PC-3 (cell line): Measurements from ENCODE around the gene ASCL5. TPM values are rescaled to one million over a fixed set of nuclear protein-coding genes. Genes with fewer than 3 reads are reported as not detected.

Experiments used
- ATAC-seq: fragments of 200-7000 bp; cut with Tn5 transposase; 2 replicates; pipeline ENCODE4 v1.9.1; 2020; ENCODE audit warnings: mild to moderate bottlenecking, moderate library complexity
- Bru-seq: library from RNA; stranded (reverse); fragments of 400-500 nt; gene quantifications from one replicate; lab custom pipeline; 2021; lab: Mats Ljungman, UMichigan
- BruChase-seq, 2 experiments: library from RNA; stranded (reverse); fragments of 400-500 nt; gene quantifications; one replicate each; lab custom pipeline; 2021; lab: Mats Ljungman, UMichigan
- BruUV-seq: library from RNA; stranded (reverse); fragments of 400-500 nt; replicated peaks from 2 replicates; lab custom pipeline; 2021; lab: Mats Ljungman, UMichigan
- CTCF ChIA-PET: fragments of 300-600 bp; sonication (Branson Sonifier 250); formaldehyde crosslinking; loops from one replicate; lab custom pipeline; 2022; ENCODE audit warnings: antibody characterized with exemption; lab: Charles Lee
- POLR2A ChIA-PET: fragments of 300-600 bp; sonication (Branson Sonifier 250); formaldehyde crosslinking; loops from one replicate; lab custom pipeline; 2022; ENCODE audit warnings: antibody characterized with exemption; ENCODE audit not compliant: unreplicated experiment; lab: Charles Lee
- DNase-seq: peaks from one replicate; pipeline ENCODE4 v3.0.0-alpha.2; 2015
- H2AFZ ChIP-seq: fragments of 300-600 bp; sonication (generic); 2 replicates; pipeline ENCODE4 v1.6.0; 2016; ENCODE audit warnings: antibody characterized with exemption, low read length
- H3F3A ChIP-seq: fragments of 300-600 bp; sonication (generic); one replicate; pipeline ENCODE4 v1.6.0; 2017; ENCODE audit warnings: antibody characterized with exemption, low read length, control low read depth, mild to moderate bottlenecking; ENCODE audit not compliant: unreplicated experiment
- H3K27ac ChIP-seq: fragments of 300-600 bp; sonication (generic); 2 replicates; pipeline ENCODE4 v1.5.1; 2016; ENCODE audit warnings: mild to moderate bottlenecking, low read length
- H3K27me3 ChIP-seq: fragments of 300-600 bp; sonication (generic); 2 replicates; pipeline ENCODE4 v1.6.1; 2016; ENCODE audit warnings: low read length, mixed read lengths
- H3K36me3 ChIP-seq: fragments of 300-600 bp; sonication (generic); 2 replicates; pipeline ENCODE4 v1.6.1; 2016; ENCODE audit warnings: low read depth, mixed run types, low read length, mixed read lengths
- H3K4me1 ChIP-seq: fragments of 300-600 bp; sonication (generic); 2 replicates; pipeline ENCODE4 v1.5.1; 2016; ENCODE audit warnings: low read length; ENCODE audit not compliant: insufficient read depth
- H3K4me2 ChIP-seq: fragments of 300-600 bp; sonication (generic); 2 replicates; pipeline ENCODE4 v1.6.0; 2016; ENCODE audit warnings: low read length
- H3K4me3 ChIP-seq: fragments of 300-600 bp; sonication (generic); 2 replicates; pipeline ENCODE4 v1.5.1; 2016; ENCODE audit warnings: mild to moderate bottlenecking, low read length, mixed read lengths
- H3K79me2 ChIP-seq: fragments of 300-600 bp; sonication (generic); 2 replicates; pipeline ENCODE4 v1.6.1; 2017; ENCODE audit warnings: low read length, mixed read lengths
- H3K9ac ChIP-seq: fragments of 300-600 bp; sonication (generic); 2 replicates; pipeline ENCODE4 v1.6.0; 2016; ENCODE audit warnings: mild to moderate bottlenecking, low read length
- H3K9me2 ChIP-seq: fragments of 300-600 bp; sonication (generic); replicated peaks from 2 replicates; pipeline ENCODE4 v1.6.1; 2016; ENCODE audit warnings: mixed run types, low read length, mixed read lengths
- H3K9me3 ChIP-seq: fragments of 300-600 bp; sonication (generic); 2 replicates; pipeline ENCODE4 v1.6.1; 2016; ENCODE audit warnings: low read length, mixed read lengths
- H4K20me1 ChIP-seq: fragments of 300-600 bp; sonication (generic); 2 replicates; pipeline ENCODE4 v1.6.1; 2016; ENCODE audit warnings: low read length, mixed read lengths
- CTCF ChIP-seq: fragments of 300-600 bp; sonication (generic); conservative IDR thresholded peaks from 2 replicates; pipeline ENCODE4 v1.5.1; 2017; ENCODE audit warnings: antibody characterized with exemption, low read depth, mild to moderate bottlenecking, low read length
- EZH2 ChIP-seq: fragments of 300-600 bp; sonication (generic); IDR thresholded peaks from one replicate; pipeline ENCODE4 v1.6.1; 2017; ENCODE audit warnings: antibody characterized with exemption, mild to moderate bottlenecking, low read length; ENCODE audit not compliant: unreplicated experiment
- EZH2phosphoT487 ChIP-seq: fragments of 300-600 bp; sonication (generic); IDR thresholded peaks from 2 replicates; pipeline ENCODE4 v1.6.1; 2018; ENCODE audit warnings: mild to moderate bottlenecking, antibody characterized with exemption, low read length, borderline replicate concordance
- intact Hi-C: fragments of 100-400 bp; cut with micrococcal nuclease; formaldehyde crosslinking; loops from 2 replicates; pipeline ENCODE4 v1.9.0; 2023
- long read RNA-seq: library from polyadenylated mRNA; unstranded; transcript quantifications from one replicate; pipeline ENCODE4 v2.0.0, GENCODE V29; 2021; ENCODE audit not compliant: unreplicated experiment
- total RNA-seq: library from RNA; depleted of rRNA; stranded (reverse); fragments of >200 nt; gene quantifications from 2 replicates; pipeline ENCODE4 v1.2.3, GENCODE V29; 2014; rRNA removed

ASCL5 gene
- 2.4 and 3.1 TPM in 2 replicates for total RNA-seq
- percentile 38 among the genes with signal in this experiment for Bru-seq, nascent RNA
- BruChase-seq, experiment 1, labeled RNA remaining after a 6-hour chase = percentile 44 among the genes with signal in this experiment
- BruChase-seq, experiment 2, labeled RNA remaining after a 2-hour chase = percentile 38 among the genes with signal in this experiment
- long read RNA-seq, partial matches to known transcripts = 0 of 1 reads
- long read RNA-seq, other reads (novel, unspliced or antisense) = 1 of 1 reads

GRCh38 chr1:201126832-201127754, at the start of gene ASCL5:
Gene ASCL5, minus strand, starts transcription at chr1:201127184. Its CDS starts 11,812 bp downstream, at chr1:201115372.
- Histone ChIP-seq H3K9me2 (no peaks in the 10 kb centered on the region), H3K27me3 (no peaks in the 10 kb centered on the region), H3K4me2 (peak within 1 kb of the TSS; percentile 77), H3K4me1 (peaks cover 38% of the 10 kb centered on the region), H3K27ac (peak within 1 kb of the TSS; percentile 35), H2AFZ (peak within 1 kb of the TSS; percentile 69), H4K20me1 (no peaks in the 10 kb centered on the region), H3F3A (no peaks in the 10 kb centered on the region), H3K9ac (no peak within 1 kb of the TSS), H3K4me3 (peak within 1 kb of the TSS; percentile 59), H3K9me3 (no peaks in the 10 kb centered on the region), H3K36me3 (no peaks in the 10 kb centered on the region), H3K79me2 (no peaks in the 10 kb centered on the region)
- intact Hi-C loops = loop anchor here (1.0 to 5.0 kb wide), 6 partner anchors 10 to 220 kb away; partner anchors contain the start of gene TMEM9
- no TSS peak for BruUV-seq
- TF ChIP-seq EZH2 (no peak), EZH2phosphoT487 (no peak), CTCF (peak; percentile 89)
- ChIA-PET POLR2A (interaction anchor here (0.7 kb wide), 1 partner anchor 86 kb away, joined by 3 read pairs; no protein-coding TSS in a partner anchor), CTCF (interaction anchor here (0.7 to 1.0 kb wide), 3 partner anchors 37 to 155 kb away, joined by 3 to 4 read pairs (median 3); no protein-coding TSS in a partner anchor)
- ATAC-seq (peak; percentile 90), DNase-seq (peak; percentile 100)

DNA sequence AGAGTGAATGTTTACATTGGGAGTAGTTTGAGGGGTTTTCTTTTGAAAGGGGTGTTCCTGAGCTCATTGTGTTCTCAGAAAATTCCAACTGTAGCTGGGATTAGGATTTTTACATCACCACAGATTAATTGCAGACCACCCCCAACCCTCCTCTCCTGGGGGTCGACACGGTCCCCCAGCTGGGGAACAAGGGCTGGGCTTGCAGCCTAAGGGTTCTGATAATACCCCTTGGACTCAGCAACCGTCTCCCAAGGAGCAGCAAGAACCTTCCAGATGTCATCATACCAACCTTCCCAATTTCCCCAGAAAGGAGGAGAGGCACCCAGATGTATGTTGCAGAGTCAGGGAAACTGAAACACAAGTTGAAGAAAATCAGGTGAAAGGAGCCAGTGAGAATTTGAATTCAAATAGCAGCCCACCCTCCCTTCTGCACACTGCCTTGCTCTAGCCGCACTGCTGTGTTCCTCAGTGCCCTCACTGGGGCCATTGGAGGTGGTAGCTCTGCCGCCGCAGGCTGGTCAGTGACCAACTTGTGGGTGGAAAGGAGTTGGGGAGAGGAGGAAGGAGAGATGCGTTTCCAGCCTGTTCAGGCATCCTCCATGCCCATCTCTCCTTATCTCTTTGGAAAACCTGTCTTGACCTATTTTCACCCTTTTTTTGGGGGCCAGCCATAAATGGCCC, 49.0 kb upstream of the ASCL5 start:
- Histone ChIP-seq H3K9me3 (no peaks in the 10 kb centered on the region), H3K36me3 (no peaks in the 10 kb centered on the region), H3K4me2 (no peak overlapping the region), H3K9me2 (no peaks in the 10 kb centered on the region), H3K9ac (no peak overlapping the region), H2AFZ (no peak overlapping the region), H3K27me3 (no peaks in the 10 kb centered on the region), H3K27ac (no peak overlapping the region), H3F3A (no peaks in the 10 kb centered on the region), H3K4me3 (no peak overlapping the region), H3K79me2 (no peaks in the 10 kb centered on the region), H4K20me1 (no peaks in the 10 kb centered on the region), H3K4me1 (peaks cover 26% of the 10 kb centered on the region)
- ATAC-seq = no peak
- TF ChIP-seq EZH2phosphoT487 (no peak), CTCF (no peak), EZH2 (no peak)
- intact Hi-C loops = no loop called here
- no TSS peak for BruUV-seq
- ChIA-PET POLR2A (no interaction called here), CTCF (no interaction called here)
- DNase-seq = no peak
